NOMO-1 treated with DMSO at 0.1 percent for 48 hours (cell line): Measurements from ENCODE around the gene HSPA9.

Source experiments
- DNase-seq: peaks from one replicate; lab custom pipeline; 2025; ENCODE audit not compliant: unreplicated experiment; lab: John Stamatoyannopoulos, UW

The HSPA9 gene

GRCh38 chr5:138575194-138576015, at the start of gene HSPA9:
Gene HSPA9, minus strand, starts transcription at chr5:138575401. Its CDS starts 83 bp downstream, at chr5:138575318.
- peak; percentile 98 for DNase-seq

GRCh38 chr5:138623053-138623452, 47.9 kb upstream of the HSPA9 start:
- DNase-seq = no peak

GRCh38 chr5:138622051-138622450, 46.9 kb upstream of the HSPA9 start:
- DNase-seq = no peak

GRCh38 chr5:138620663-138621224, 45.5 kb upstream of the HSPA9 start:
- no peak for DNase-seq

- no peak for DNase-seq
Measured at GRCh38 chr5:138616508-138616907, 41.3 kb upstream of the HSPA9 start.

- DNase-seq = no peak
Measured at GRCh38 chr5:138615461-138615860, 40.3 kb upstream of the HSPA9 start.

- DNase-seq = peak; percentile 24
Measured at GRCh38 chr5:138611678-138612218, 36.5 kb upstream of the HSPA9 start.

- DNase-seq = no peak
Measured at GRCh38 chr5:138610918-138611677, 35.9 kb upstream of the HSPA9 start.

- DNase-seq = no peak
Measured at GRCh38 chr5:138610415-138610917, 35.3 kb upstream of the HSPA9 start.

GRCh38 chr5:138606378-138607064, 31.3 kb upstream of the HSPA9 start:
- DNase-seq = no peak

GRCh38 chr5:138605254-138605972, 30.2 kb upstream of the HSPA9 start:
- DNase-seq = peak; percentile 79

- DNase-seq = no peak
Measured at GRCh38 chr5:138604176-138604785, 29.1 kb upstream of the HSPA9 start.

- no peak for DNase-seq
Measured at GRCh38 chr5:138603249-138603920, 28.2 kb upstream of the HSPA9 start.

- DNase-seq = no peak
Measured at GRCh38 chr5:138602371-138603000, 27.3 kb upstream of the HSPA9 start.

- peak; percentile 49 for DNase-seq
Measured at GRCh38 chr5:138601444-138601843, 26.2 kb upstream of the HSPA9 start.

- no peak for DNase-seq
Measured at GRCh38 chr5:138600446-138600845, 25.2 kb upstream of the HSPA9 start.

- no peak for DNase-seq
Measured at GRCh38 chr5:138597661-138598400, 22.6 kb upstream of the HSPA9 start.
